H9 (cell line): Measurements from ENCODE around the gene PLCH1. TPM values are rescaled to one million over a fixed set of nuclear protein-coding genes. Genes with fewer than 3 reads are reported as not detected.

Experiments
- DNase-seq: peaks from one replicate; pipeline ENCODE4 v3.0.0-alpha.2; 2017
- H2AFZ ChIP-seq: one replicate; pipeline ENCODE4 v1.6.1; 2013; ENCODE audit warnings: mild to moderate bottlenecking, low read length, control low read depth, moderate library complexity
- H2AK5ac ChIP-seq: 2 replicates; pipeline ENCODE4 v1.6.1; 2013; ENCODE audit warnings: low read length, control low read depth, mixed read lengths; ENCODE audit not compliant: insufficient read length
- H2BK120ac ChIP-seq: one replicate; pipeline ENCODE4 v1.6.1; 2013; ENCODE audit warnings: low read depth, mild to moderate bottlenecking, low read length, control low read depth, inconsistent platforms; ENCODE audit not compliant: poor library complexity, severe bottlenecking
- H2BK12ac ChIP-seq: 2 replicates; pipeline ENCODE4 v1.6.1; 2013; ENCODE audit warnings: low read length, control low read depth, mixed read lengths, low read depth; ENCODE audit not compliant: insufficient read length
- H2BK15ac ChIP-seq: 2 replicates; pipeline ENCODE4 v1.6.1; 2013; ENCODE audit warnings: low read depth, low read length, control low read depth
- H2BK20ac ChIP-seq: one replicate; pipeline ENCODE4 v1.6.1; 2013; ENCODE audit warnings: low read depth, mild to moderate bottlenecking, low read length, control low read depth, inconsistent platforms; ENCODE audit not compliant: poor library complexity, severe bottlenecking
- H2BK5ac ChIP-seq: 2 replicates; pipeline ENCODE4 v1.6.1; 2013; ENCODE audit warnings: low read length, control low read depth, mixed read lengths; ENCODE audit not compliant: insufficient read length
- H3K14ac ChIP-seq: 2 replicates; pipeline ENCODE4 v1.6.1; 2013; ENCODE audit warnings: low read length, control low read depth; ENCODE audit not compliant: insufficient read depth
- H3K18ac ChIP-seq: 2 replicates; pipeline ENCODE4 v1.6.1; 2013; ENCODE audit warnings: low read depth, mild to moderate bottlenecking, mixed read lengths, low read length, control low read depth; ENCODE audit not compliant: insufficient read length
- H3K23ac ChIP-seq: 2 replicates; pipeline ENCODE4 v1.6.1; 2013; ENCODE audit warnings: low read length, control low read depth, mixed read lengths, low read depth; ENCODE audit not compliant: insufficient read length
- H3K23me2 ChIP-seq: 2 replicates; pipeline ENCODE4 v1.6.1; 2013; ENCODE audit warnings: low read depth, mild to moderate bottlenecking, mixed read lengths, low read length, control low read depth; ENCODE audit not compliant: insufficient read length, poor library complexity, severe bottlenecking
- H3K27ac ChIP-seq: 2 replicates; pipeline ENCODE4 v1.5.1; 2013; ENCODE audit warnings: low read length, control low read depth, mixed read lengths, low read depth; ENCODE audit not compliant: insufficient read length
- H3K27me3 ChIP-seq: 2 replicates; pipeline ENCODE4 v1.6.1; 2013; ENCODE audit warnings: low read length, control low read depth, inconsistent platforms; ENCODE audit not compliant: insufficient read depth
- H3K4ac ChIP-seq: 2 replicates; pipeline ENCODE4 v1.6.1; 2013; ENCODE audit warnings: low read depth, mild to moderate bottlenecking, control low read depth, inconsistent platforms, low read length, moderate library complexity
- H3K4me1 ChIP-seq: 2 replicates; pipeline ENCODE4 v1.6.1; 2013; ENCODE audit warnings: low read length, control low read depth, inconsistent platforms; ENCODE audit not compliant: insufficient read depth
- H3K4me2 ChIP-seq: 2 replicates; pipeline ENCODE4 v1.6.1; 2013; ENCODE audit warnings: low read length, control low read depth, mixed read lengths; ENCODE audit not compliant: insufficient read length, insufficient read depth
- H3K56ac ChIP-seq: 2 replicates; pipeline ENCODE4 v1.6.1; 2013; ENCODE audit warnings: low read depth, mild to moderate bottlenecking, mixed read lengths, low read length, control low read depth; ENCODE audit not compliant: insufficient read length
- H3K79me1 ChIP-seq: 2 replicates; pipeline ENCODE4 v1.6.1; 2013; ENCODE audit warnings: low read depth, mild to moderate bottlenecking, moderate library complexity, low read length, control low read depth, inconsistent platforms; ENCODE audit not compliant: insufficient read depth, poor library complexity, severe bottlenecking
- H3K79me2 ChIP-seq: 2 replicates; pipeline ENCODE4 v1.6.1; 2013; ENCODE audit warnings: low read length, control low read depth, inconsistent platforms; ENCODE audit not compliant: insufficient read depth
- H3K9ac ChIP-seq: 2 replicates; pipeline ENCODE4 v1.6.1; 2013; ENCODE audit warnings: low read length, control low read depth, mixed read lengths; ENCODE audit not compliant: insufficient read length; ENCODE audit errors: extremely low read depth
- H3K9me3 ChIP-seq: one replicate; pipeline ENCODE4 v1.6.1; 2013; ENCODE audit warnings: low read depth, low read length, inconsistent platforms; ENCODE audit not compliant: control insufficient read depth
- H3T11ph ChIP-seq: one replicate; pipeline ENCODE4 v1.6.1; 2013; ENCODE audit warnings: mild to moderate bottlenecking, low read length, control low read depth, inconsistent platforms
- H4K20me1 ChIP-seq: one replicate; pipeline ENCODE4 v1.6.1; 2013; ENCODE audit not compliant: control insufficient read depth, insufficient read length, insufficient read depth
- H4K5ac ChIP-seq: 2 replicates; pipeline ENCODE4 v1.6.1; 2013; ENCODE audit warnings: low read depth, mild to moderate bottlenecking, mixed read lengths, low read length, control low read depth; ENCODE audit not compliant: insufficient read length
- H4K8ac ChIP-seq: replicated peaks from 2 replicates; pipeline ENCODE4 v1.6.1; 2013; ENCODE audit warnings: low read length, control low read depth, mixed read lengths, low read depth; ENCODE audit not compliant: insufficient read length
- H4K91ac ChIP-seq: 2 replicates; pipeline ENCODE4 v1.6.1; 2013; ENCODE audit warnings: low read depth, mild to moderate bottlenecking, moderate library complexity, mixed read lengths, low read length, control low read depth; ENCODE audit not compliant: insufficient read length
- H3K27ac Mint-ChIP-seq, 3 experiments: 2 replicates in 2 of 3; 3 replicates in 1 of 3; pipeline ENCODE4 v1.8.0; 2020 to 2021; ENCODE audit warnings: mixed read lengths in 3 of 3, mild to moderate bottlenecking in 1 of 3, moderate library complexity in 1 of 3
- H3K27me3 Mint-ChIP-seq: 2 replicates; pipeline ENCODE4 v1.8.0; 2021; ENCODE audit warnings: low read depth, mild to moderate bottlenecking, moderate library complexity, mixed read lengths
- H3K36me3 Mint-ChIP-seq, 3 experiments: 2 replicates in 2 of 3; 3 replicates in 1 of 3; pipeline ENCODE4 v1.8.0; 2020 to 2021; ENCODE audit warnings: low read depth in 3 of 3, mixed read lengths in 3 of 3; ENCODE audit not compliant: insufficient read depth in 1 of 3
- H3K4me1 Mint-ChIP-seq, 2 experiments: 2 replicates each; pipeline ENCODE4 v1.8.0; 2020; ENCODE audit warnings: mixed read lengths in 2 of 2
- H3K4me3 Mint-ChIP-seq, 2 experiments: 2 replicates in 1 of 2; 3 replicates in 1 of 2; pipeline ENCODE4 v1.8.0; 2020 to 2021; ENCODE audit warnings: mild to moderate bottlenecking in 2 of 2, mixed read lengths in 2 of 2, moderate library complexity in 1 of 2
- H3K9me3 Mint-ChIP-seq, 2 experiments: 2 replicates in 1 of 2; 3 replicates in 1 of 2; pipeline ENCODE4 v1.8.0; 2020; ENCODE audit warnings: mild to moderate bottlenecking in 2 of 2, mixed read lengths in 2 of 2, moderate library complexity in 1 of 2
- WGBS: extraction: QIAGEN DNeasy Blood & Tissue Kit; methylation state at CpG from one replicate; pipeline ENCODE4 v1.1.7; 2013; ENCODE audit warnings: missing lambda C conversion rate, low lambda C conversion rate, mixed read lengths; ENCODE audit not compliant: insufficient read length; ENCODE audit errors: extremely low coverage; 5-methylcytosine and 5-hydroxymethylcytosine counted together
- total RNA-seq: library from RNA; stranded (reverse); gene quantifications from 2 replicates; pipeline ENCODE4 v1.2.1, GENCODE V29; 2021
- TF ChIP-seq, protein P1 (sequence below): fragments of 200-600 bp; sonication (generic); conservative IDR thresholded peaks from 3 replicates; pipeline ENCODE4 v1.8.0; 2021; ENCODE audit warnings: antibody characterized with exemption, mild to moderate bottlenecking

The PLCH1 gene
- total RNA-seq, 1 experiment from 2014 or later = 19.0 TPM

GRCh38 chr3:155658006-155658405 lies 86.9 kb downstream of the PLCH1 start:
- Histone ChIP-seq H2BK20ac (no peak overlapping the region), H3K23ac (no peak overlapping the region), H3K27ac (no peak overlapping the region), H3K9ac (no peak overlapping the region), H3K79me2 (no peaks in the 10 kb centered on the region), H2BK15ac (no peak overlapping the region), H2AK5ac (no peak overlapping the region), H4K91ac (no peak overlapping the region), H2BK12ac (no peak overlapping the region), H3K4me2 (no peak overlapping the region), H3K18ac (no peak overlapping the region), H2AFZ (no peak overlapping the region), H3K9me3 (no peaks in the 10 kb centered on the region), H4K8ac (no peak overlapping the region), H3K56ac (no peak overlapping the region), H3T11ph (no peak overlapping the region), H4K20me1 (no peaks in the 10 kb centered on the region), H4K5ac (no peak overlapping the region), H2BK120ac (no peak overlapping the region), H3K23me2 (no peaks in the 10 kb centered on the region), H3K4ac (no peak overlapping the region), H3K27me3 (no peaks in the 10 kb centered on the region), H3K79me1 (no peaks in the 10 kb centered on the region), H3K14ac (no peak overlapping the region), H2BK5ac (no peak overlapping the region), H3K4me1 (no peaks in the 10 kb centered on the region)
- TF ChIP-seq, protein P1, sequence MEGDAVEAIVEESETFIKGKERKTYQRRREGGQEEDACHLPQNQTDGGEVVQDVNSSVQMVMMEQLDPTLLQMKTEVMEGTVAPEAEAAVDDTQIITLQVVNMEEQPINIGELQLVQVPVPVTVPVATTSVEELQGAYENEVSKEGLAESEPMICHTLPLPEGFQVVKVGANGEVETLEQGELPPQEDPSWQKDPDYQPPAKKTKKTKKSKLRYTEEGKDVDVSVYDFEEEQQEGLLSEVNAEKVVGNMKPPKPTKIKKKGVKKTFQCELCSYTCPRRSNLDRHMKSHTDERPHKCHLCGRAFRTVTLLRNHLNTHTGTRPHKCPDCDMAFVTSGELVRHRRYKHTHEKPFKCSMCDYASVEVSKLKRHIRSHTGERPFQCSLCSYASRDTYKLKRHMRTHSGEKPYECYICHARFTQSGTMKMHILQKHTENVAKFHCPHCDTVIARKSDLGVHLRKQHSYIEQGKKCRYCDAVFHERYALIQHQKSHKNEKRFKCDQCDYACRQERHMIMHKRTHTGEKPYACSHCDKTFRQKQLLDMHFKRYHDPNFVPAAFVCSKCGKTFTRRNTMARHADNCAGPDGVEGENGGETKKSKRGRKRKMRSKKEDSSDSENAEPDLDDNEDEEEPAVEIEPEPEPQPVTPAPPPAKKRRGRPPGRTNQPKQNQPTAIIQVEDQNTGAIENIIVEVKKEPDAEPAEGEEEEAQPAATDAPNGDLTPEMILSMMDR = no peak
- Mint-ChIP-seq H3K9me3 (no peaks in the 10 kb centered on the region), H3K36me3 (no peaks in the 10 kb centered on the region), H3K27me3 (no peaks in the 10 kb centered on the region), H3K4me1 (peaks cover 6 to 11% of the 10 kb centered on the region in 2 experiments), H3K4me3 (no peak overlapping the region), H3K27ac (no peak overlapping the region; a peak in 1 of 7 replicates)
- WGBS = no CpG with 5 or more reads among the region's 5 CpGs
- DNase-seq = no peak
